Dendritic cell treated with granulocyte-macrophage colony-stimulating factor and Interleukin-4, amounts not matched to agents 40 ng/mL and 50 ng/mL, for 4 days (primary cell): ENCODE results near the gene TMIGD1.

Experiments used
- H3K27ac Mint-ChIP-seq: one replicate; pipeline ENCODE4 v1.8.0; 2022; ENCODE audit warnings: mild to moderate bottlenecking, mixed read lengths
- H3K27me3 Mint-ChIP-seq: one replicate; pipeline ENCODE4 v1.8.0; 2022; ENCODE audit warnings: mild to moderate bottlenecking, mixed read lengths
- H3K36me3 Mint-ChIP-seq: one replicate; pipeline ENCODE4 v1.8.0; 2022; ENCODE audit warnings: low read depth, mixed read lengths
- H3K4me1 Mint-ChIP-seq: one replicate; pipeline ENCODE4 v1.8.0; 2022; ENCODE audit warnings: low read depth, mixed read lengths
- H3K4me3 Mint-ChIP-seq: one replicate; pipeline ENCODE4 v1.8.0; 2022; ENCODE audit warnings: mild to moderate bottlenecking, moderate library complexity, mixed read lengths
- H3K9me3 Mint-ChIP-seq: one replicate; pipeline ENCODE4 v1.8.0; 2022; ENCODE audit warnings: mixed read lengths
- intact Hi-C: fragments of 100-400 bp; cut with micrococcal nuclease; formaldehyde crosslinking; loops from one replicate; pipeline ENCODE4 v1.15.0; 2022

The TMIGD1 gene

GRCh38 chr17:30333503-30334360 lies at the start of gene TMIGD1:
TSS of gene TMIGD1 (minus strand) at chr17:30334057. CDS start at chr17:30332133, 1,924 bp downstream.
- Mint-ChIP-seq H3K9me3 (peaks cover 7% of the 10 kb centered on the region), H3K4me3 (no peak within 1 kb of the TSS), H3K27me3 (peaks cover 3% of the 10 kb centered on the region), H3K27ac (no peak within 1 kb of the TSS), H3K36me3 (no peaks in the 10 kb centered on the region), H3K4me1 (peaks cover 18% of the 10 kb centered on the region)
- intact Hi-C loops = no loop called here

- H3K27me3 Mint-ChIP-seq = peaks cover 3% of the 10 kb centered on the region
- H3K36me3 Mint-ChIP-seq = peaks cover 28% of the 10 kb centered on the region
- H3K4me1 Mint-ChIP-seq = peaks cover 39% of the 10 kb centered on the region
- H3K4me3 Mint-ChIP-seq = no peak overlapping the region
- no peaks in the 10 kb centered on the region for H3K9me3 Mint-ChIP-seq
- no peak overlapping the region for H3K27ac Mint-ChIP-seq
- intact Hi-C loops = loop anchor here (5.0 kb wide), 1 partner anchor 90 kb away; the partner anchor contains the start of gene BLMH
These were observed 48.5 kb upstream of the TMIGD1 start for GRCh38 chr17:30382345-30382744.

GRCh38 chr17:30381340-30381659 lies 47.4 kb upstream of the TMIGD1 start:
- intact Hi-C loops = loop anchor here (5.0 kb wide), 1 partner anchor 89 kb away; the partner anchor contains the start of gene BLMH
- no peak overlapping the region for H3K4me3 Mint-ChIP-seq
- no peak overlapping the region for H3K27ac Mint-ChIP-seq
- H3K36me3 Mint-ChIP-seq = peaks cover 23% of the 10 kb centered on the region
- H3K4me1 Mint-ChIP-seq = peaks cover 48% of the 10 kb centered on the region
- H3K27me3 Mint-ChIP-seq = peaks cover 6% of the 10 kb centered on the region
- H3K9me3 Mint-ChIP-seq = no peaks in the 10 kb centered on the region

GRCh38 chr17:30380643-30381339 lies 46.9 kb upstream of the TMIGD1 start:
- Mint-ChIP-seq H3K36me3 (peaks cover 18% of the 10 kb centered on the region), H3K4me3 (peak overlapping the region; percentile 79)
- intact Hi-C loops = loop anchor here (5.0 kb wide), 1 partner anchor 88 kb away; the partner anchor contains the start of gene BLMH

GRCh38 chr17:30379903-30380381 lies 46.1 kb upstream of the TMIGD1 start:
- peaks cover 10% of the 10 kb centered on the region for H3K36me3 Mint-ChIP-seq
- intact Hi-C loops = loop anchor here (2.0 to 5.0 kb wide), 3 partner anchors 38 to 263 kb away; partner anchors contain the start of genes BLMH and NSRP1

More at GRCh38 chr17:30380643-30381339, 46.9 kb upstream of the TMIGD1 start:
- H3K27ac Mint-ChIP-seq = peak overlapping the region; percentile 25
- no peaks in the 10 kb centered on the region for H3K9me3 Mint-ChIP-seq
- H3K4me1 Mint-ChIP-seq = peaks cover 48% of the 10 kb centered on the region
- peaks cover 6% of the 10 kb centered on the region for H3K27me3 Mint-ChIP-seq

GRCh38 chr17:30379303-30379902 lies 45.5 kb upstream of the TMIGD1 start:
- intact Hi-C loops = loop anchor here (2.0 to 5.0 kb wide), 2 partner anchors 37 to 263 kb away; partner anchors contain the start of gene NSRP1
- H3K27ac Mint-ChIP-seq = peak overlapping the region; percentile 55
- H3K9me3 Mint-ChIP-seq = no peaks in the 10 kb centered on the region

More at GRCh38 chr17:30379903-30380381, 46.1 kb upstream of the TMIGD1 start:
- Mint-ChIP-seq H3K27me3 (peaks cover 6% of the 10 kb centered on the region), H3K27ac (peak overlapping the region; percentile 55), H3K9me3 (no peaks in the 10 kb centered on the region), H3K4me1 (peaks cover 48% of the 10 kb centered on the region), H3K4me3 (peak overlapping the region; percentile 79)

GRCh38 chr17:30378825-30379302 lies 45.0 kb upstream of the TMIGD1 start, which contains the start of gene CPD:
TSS of gene CPD (plus strand) at chr17:30378927. CDS start at chr17:30378981, 54 bp downstream.
- Mint-ChIP-seq H3K27me3 (peaks cover 8% of the 10 kb centered on the region), H3K4me3 (peak within 1 kb of the TSS; percentile 79), H3K9me3 (no peaks in the 10 kb centered on the region), H3K4me1 (peaks cover 48% of the 10 kb centered on the region), H3K36me3 (peaks cover 10% of the 10 kb centered on the region), H3K27ac (peak within 1 kb of the TSS; percentile 55)
- intact Hi-C loops = loop anchor here (2.0 to 5.0 kb wide), 2 partner anchors 37 to 262 kb away; partner anchors contain the start of gene NSRP1

More at GRCh38 chr17:30379303-30379902, 45.5 kb upstream of the TMIGD1 start:
- Mint-ChIP-seq H3K36me3 (peaks cover 10% of the 10 kb centered on the region), H3K27me3 (peaks cover 6% of the 10 kb centered on the region), H3K4me1 (peaks cover 48% of the 10 kb centered on the region), H3K4me3 (peak overlapping the region; percentile 79)

- Mint-ChIP-seq H3K27ac (peak overlapping the region; percentile 55), H3K36me3 (peaks cover 10% of the 10 kb centered on the region), H3K9me3 (no peaks in the 10 kb centered on the region), H3K4me3 (peak overlapping the region; percentile 79), H3K27me3 (peaks cover 8% of the 10 kb centered on the region), H3K4me1 (peaks cover 48% of the 10 kb centered on the region)
- intact Hi-C loops = loop anchor here (2.0 to 5.0 kb wide), 2 partner anchors 36 to 262 kb away; partner anchors contain the start of gene NSRP1
These were observed 44.5 kb upstream of the TMIGD1 start for GRCh38 chr17:30378241-30378824.

- Mint-ChIP-seq H3K27me3 (peaks cover 8% of the 10 kb centered on the region), H3K4me1 (peaks cover 42% of the 10 kb centered on the region), H3K27ac (peak overlapping the region; percentile 55), H3K4me3 (peak overlapping the region; percentile 79), H3K36me3 (peaks cover 10% of the 10 kb centered on the region), H3K9me3 (no peaks in the 10 kb centered on the region)
- intact Hi-C loops = loop anchor here (2.0 to 5.0 kb wide), 2 partner anchors 35 to 261 kb away; partner anchors contain the start of gene NSRP1
These were observed 43.9 kb upstream of the TMIGD1 start for GRCh38 chr17:30377574-30378240.

- intact Hi-C loops = loop anchor here (5.0 kb wide), 1 partner anchor 35 kb away; no protein-coding TSS in a partner anchor
- Mint-ChIP-seq H3K9me3 (no peaks in the 10 kb centered on the region), H3K36me3 (peaks cover 10% of the 10 kb centered on the region), H3K27ac (no peak overlapping the region), H3K4me1 (peaks cover 42% of the 10 kb centered on the region), H3K4me3 (no peak overlapping the region), H3K27me3 (peaks cover 8% of the 10 kb centered on the region)
These were observed 43.0 kb upstream of the TMIGD1 start for GRCh38 chr17:30376621-30377452.

- Mint-ChIP-seq H3K36me3 (peaks cover 10% of the 10 kb centered on the region), H3K4me3 (no peak overlapping the region), H3K27me3 (peaks cover 8% of the 10 kb centered on the region), H3K9me3 (no peaks in the 10 kb centered on the region), H3K27ac (no peak overlapping the region), H3K4me1 (peaks cover 34% of the 10 kb centered on the region)
- intact Hi-C loops = loop anchor here (5.0 kb wide), 1 partner anchor 33 kb away; no protein-coding TSS in a partner anchor
These were observed 41.8 kb upstream of the TMIGD1 start for GRCh38 chr17:30375661-30376060.

- no peak overlapping the region for H3K27ac Mint-ChIP-seq
- H3K36me3 Mint-ChIP-seq = no peaks in the 10 kb centered on the region
- H3K4me1 Mint-ChIP-seq = peaks cover 25% of the 10 kb centered on the region
- no peak overlapping the region for H3K4me3 Mint-ChIP-seq
- intact Hi-C loops = no loop called here
- H3K27me3 Mint-ChIP-seq = peaks cover 8% of the 10 kb centered on the region
- H3K9me3 Mint-ChIP-seq = no peaks in the 10 kb centered on the region
These were observed 38.9 kb upstream of the TMIGD1 start for GRCh38 chr17:30372755-30373154.
